DMS153 treated with DMSO at 0.1 percent for 48 hours (cell line): ENCODE measurements around the gene PRKN.

Experiments
- DNase-seq: peaks from one replicate; lab custom pipeline; 2025; ENCODE audit not compliant: unreplicated experiment; lab: John Stamatoyannopoulos, UW

Gene PRKN

DNA sequence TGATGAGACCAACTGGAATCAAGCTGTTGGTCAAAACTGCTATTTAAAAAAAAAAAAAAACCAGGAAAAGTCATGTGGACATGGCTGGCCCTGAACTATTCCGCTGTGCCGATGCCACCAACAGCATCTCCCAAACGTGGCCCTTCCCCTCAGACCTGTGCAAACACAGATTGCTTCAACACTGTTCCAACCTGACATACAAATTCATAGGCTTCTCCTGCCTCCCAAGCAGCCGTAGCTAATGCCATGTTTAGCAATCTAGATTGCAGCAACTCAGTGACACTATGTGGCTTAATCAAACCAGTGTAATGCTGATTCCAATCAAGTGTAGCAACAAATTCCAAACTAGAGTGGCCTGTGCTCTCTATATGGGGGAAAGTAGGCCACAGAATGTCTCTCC, 16.2 kb downstream of the PRKN start:
- DNase-seq: no peak

GRCh38 chr6:162710936-162711335, 16.6 kb downstream of the PRKN start:
- DNase-seq: no peak

- DNase-seq: no peak
Measured at GRCh38 chr6:162710419-162710818, 17.1 kb downstream of the PRKN start.

DNA sequence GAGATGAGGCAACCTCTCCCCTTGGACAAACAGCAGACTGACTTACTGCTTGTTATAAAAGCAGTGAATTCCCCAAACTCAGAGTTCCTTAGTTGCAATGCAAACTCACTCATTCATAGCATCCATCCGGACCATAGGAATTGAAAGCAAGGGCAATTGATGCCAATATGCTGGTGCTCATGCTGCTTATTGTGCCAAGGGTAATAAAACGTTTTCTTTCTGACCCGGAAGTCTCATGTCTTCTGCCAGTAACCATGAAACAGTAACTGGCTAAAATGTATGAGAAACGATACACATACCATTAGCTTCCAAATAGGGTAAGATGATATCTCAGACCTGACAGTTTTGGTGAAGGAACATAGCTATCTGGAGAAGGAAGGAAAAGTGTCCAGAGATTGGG, 18.1 kb downstream of the PRKN start:
- no peak for DNase-seq

DNA sequence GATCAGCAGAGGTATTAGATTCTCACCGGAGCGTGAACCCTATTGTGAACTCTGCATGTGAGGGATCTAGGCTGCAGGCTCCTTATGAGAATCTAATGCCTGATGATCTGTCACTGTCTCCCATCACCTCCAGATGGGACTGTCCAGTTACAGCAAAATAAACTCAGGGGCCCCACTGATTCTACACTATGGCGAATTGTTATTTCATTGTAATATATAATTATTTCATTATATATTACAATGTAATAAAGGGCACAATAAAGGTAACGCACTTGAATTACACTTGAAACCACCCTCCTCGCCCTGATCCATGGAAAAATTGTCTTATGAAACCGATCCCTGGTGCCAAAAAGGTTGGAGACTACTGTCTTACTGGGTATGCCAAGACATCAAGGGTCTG, 18.6 kb downstream of the PRKN start:
- no peak for DNase-seq

DNA sequence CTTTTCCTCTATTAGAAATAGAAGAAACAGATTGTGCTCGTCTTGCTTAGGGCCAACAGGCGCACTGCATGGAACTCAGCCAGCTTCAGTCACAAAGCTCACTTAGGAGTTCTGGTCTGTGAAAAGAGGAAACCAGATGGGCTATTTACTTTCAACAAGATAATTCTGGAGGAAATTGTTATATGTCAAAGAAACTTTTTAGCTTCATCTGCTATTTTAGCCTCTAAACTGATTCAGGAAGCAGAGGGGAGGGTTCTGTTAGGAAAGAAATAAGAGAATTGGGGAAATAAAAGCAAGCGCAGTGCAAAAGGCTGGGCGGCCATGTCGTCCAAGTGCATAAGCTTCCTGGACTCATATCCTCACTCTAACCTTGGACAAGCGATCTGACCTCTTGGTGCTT, 21.3 kb downstream of the PRKN start:
- no peak for DNase-seq

DNA sequence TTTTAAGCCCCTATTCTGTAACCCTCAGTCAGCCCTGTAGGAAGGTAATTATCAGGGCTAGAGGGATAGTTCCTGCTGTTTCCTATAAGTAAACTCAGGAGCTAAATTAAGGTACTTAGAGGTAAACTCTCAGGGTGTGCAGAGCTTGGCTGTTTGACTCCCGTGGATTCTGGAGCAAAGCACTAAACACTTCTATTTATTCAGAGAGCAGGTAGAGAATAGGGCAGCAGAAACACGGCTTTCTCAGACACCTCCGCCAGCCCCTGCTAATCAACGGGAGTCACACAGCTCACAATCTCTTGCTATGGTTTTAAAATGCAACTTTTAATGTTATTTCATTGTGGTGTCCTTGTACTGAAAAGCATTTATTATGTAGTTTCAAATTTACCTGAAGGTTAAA, 21.8 kb downstream of the PRKN start:
- DNase-seq: no peak

- DNase-seq: no peak
Measured at GRCh38 chr6:162704001-162704400, 23.6 kb downstream of the PRKN start.

- no peak for DNase-seq
Measured at GRCh38 chr6:162702446-162702845, 25.1 kb downstream of the PRKN start.

DNA sequence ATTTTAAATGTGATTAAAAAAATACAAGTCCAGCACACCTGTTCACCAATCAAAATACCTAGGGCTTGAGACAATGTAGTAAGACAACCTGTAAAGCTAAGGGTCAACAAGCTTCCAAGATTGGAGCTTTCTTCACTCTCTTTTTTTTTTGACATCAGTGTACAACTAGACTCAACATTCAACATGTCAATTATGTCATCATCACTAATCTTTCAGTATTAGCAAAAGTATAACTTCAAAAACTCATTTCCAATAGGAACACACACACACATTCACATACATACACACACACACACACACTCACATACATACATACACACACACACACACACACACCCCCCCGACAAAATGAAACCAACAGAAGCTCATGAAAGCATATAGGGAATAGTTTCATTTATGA, 26.0 kb downstream of the PRKN start:
- DNase-seq: no peak

DNA sequence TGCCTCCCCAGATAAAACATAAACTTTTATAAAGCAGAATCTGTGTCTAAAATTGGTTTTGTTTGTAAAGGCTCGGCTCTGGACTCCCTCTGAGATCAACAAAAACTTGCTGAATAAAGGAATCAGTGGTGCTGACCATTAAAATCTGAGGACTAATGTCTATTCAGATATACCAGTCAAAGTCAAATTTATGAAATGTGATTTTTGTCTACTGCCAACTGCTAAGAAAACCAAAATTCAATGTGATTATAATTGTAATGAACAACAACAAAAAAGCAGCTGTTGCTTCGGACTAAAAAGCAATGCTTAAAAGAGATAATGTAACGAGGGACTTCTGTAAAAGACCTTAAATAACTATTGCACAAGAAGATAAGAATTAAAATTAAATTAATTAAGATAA, 26.6 kb downstream of the PRKN start:
- DNase-seq: no peak

DNA sequence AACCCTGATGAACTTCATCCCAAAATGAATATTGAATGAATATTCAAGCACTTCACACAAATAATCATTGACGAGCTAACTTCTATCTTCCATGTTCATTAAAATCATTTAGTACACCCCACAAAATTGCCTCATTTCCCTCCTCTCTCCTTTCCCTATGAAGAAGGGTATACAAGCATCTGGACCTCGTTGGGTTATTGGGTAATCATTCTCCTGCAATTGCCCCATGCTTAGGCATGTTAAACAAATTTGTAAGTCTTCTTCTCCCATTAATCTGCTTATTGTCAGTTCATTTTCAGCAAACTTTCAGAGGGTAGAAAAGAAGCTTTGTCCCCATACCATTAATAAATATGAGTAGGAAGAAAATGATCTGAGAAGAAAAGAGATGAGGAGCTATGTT, 27.6 kb downstream of the PRKN start:
- DNase-seq: no peak

GRCh38 chr6:162698440-162698839, 29.1 kb downstream of the PRKN start:
- DNase-seq: no peak

- DNase-seq: no peak
Measured at GRCh38 chr6:162697872-162698403, 29.6 kb downstream of the PRKN start.

DNA sequence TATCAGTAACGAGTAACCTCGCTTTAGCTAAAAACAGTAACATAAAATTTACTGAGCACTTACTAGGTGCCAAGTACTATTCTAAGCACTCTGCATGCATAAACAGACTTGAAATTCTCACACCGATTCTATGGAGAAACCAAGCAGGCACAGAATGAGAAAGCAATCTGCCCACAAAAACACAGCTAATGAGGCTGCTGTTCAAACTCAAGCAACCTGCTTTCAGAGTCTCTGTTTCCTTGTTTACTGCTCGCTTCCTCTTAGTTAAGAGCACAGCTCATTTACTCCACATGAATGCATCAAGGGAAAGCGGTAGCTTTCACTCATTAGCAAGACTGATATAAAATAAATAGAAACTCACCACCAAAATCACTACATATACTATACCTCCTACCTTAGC, 37.4 kb downstream of the PRKN start:
- DNase-seq: no peak

GRCh38 chr6:162688751-162689345, 38.7 kb downstream of the PRKN start:
- DNase-seq: no peak

DNA sequence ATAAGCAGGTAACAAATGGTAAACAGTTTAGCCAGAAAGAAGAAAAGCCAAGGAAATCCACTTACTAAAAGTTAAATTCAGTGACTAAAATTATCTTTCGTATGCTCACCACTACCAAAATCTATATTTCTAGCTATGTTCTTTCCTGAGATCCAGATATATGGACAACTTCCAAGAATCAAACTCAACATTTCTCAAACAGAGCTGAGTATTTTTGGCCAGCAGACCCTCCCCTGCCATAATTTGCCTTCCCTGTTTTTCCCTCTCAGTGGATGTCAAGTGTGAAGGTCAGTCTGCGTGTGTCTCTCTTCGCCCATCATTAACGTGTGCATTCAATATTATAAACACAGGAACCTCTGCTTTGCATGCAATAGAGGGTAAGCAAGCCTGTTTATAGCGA, 42.0 kb downstream of the PRKN start:
- DNase-seq: no peak

- no peak for DNase-seq
Measured at GRCh38 chr6:162684961-162685360, 42.6 kb downstream of the PRKN start.

GRCh38 chr6:162684052-162684451, 43.5 kb downstream of the PRKN start:
- no peak for DNase-seq

DNA sequence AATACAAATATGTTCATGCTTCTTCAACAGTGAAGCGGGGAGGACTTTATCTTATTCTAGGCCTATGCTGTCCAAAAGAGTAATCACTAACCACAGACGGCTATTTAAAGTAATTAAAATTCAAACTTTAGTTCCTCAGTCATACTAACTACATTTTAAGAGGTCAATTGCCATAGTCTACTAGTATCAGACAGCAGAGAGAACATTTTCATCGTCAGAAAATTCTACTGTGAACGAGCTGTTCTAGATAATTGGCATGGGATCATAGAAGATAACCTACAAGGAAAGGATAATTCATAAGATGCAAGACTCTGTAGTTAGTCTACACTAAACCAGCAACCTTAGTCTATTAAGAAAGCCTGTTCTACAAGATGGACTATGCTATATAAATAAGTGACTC, 44.4 kb downstream of the PRKN start:
- no peak for DNase-seq

GRCh38 chr6:162681447-162681846, 46.1 kb downstream of the PRKN start:
- DNase-seq: no peak

DNA sequence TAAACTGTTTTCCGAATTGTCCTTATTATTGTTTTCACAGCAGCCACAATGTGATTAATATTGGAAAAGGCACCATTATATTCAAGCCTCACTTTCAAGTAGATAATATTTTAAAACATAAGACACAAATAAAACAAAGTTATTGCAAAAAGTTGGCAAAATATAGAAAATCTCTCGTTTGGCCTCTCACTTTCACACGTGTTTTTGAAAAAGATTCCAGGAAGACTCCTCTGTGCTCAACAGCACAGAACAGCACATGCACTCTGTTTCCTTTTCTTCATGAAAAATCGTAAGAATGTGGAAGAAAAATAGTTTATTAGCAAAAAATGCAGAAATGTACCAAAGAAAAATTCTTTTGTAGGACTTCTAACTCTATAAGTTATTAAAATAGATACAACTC, 46.7 kb downstream of the PRKN start:
- DNase-seq: no peak

GRCh38 chr6:162680367-162680766, 47.2 kb downstream of the PRKN start:
- no peak for DNase-seq

GRCh38 chr6:162679681-162680080, 47.9 kb downstream of the PRKN start:
- DNase-seq: no peak
